ENCODE data around the gene SH3TC2.
A peak's percentile ranks its signal among the peaks of the same experiment; 100 is the strongest.
"Not testable (repeated sequence)": the region's sequence is repeated elsewhere in the genome, so short reads cannot be mapped to it uniquely, and the experiment has no call there.

Gene SH3TC2

DNA sequence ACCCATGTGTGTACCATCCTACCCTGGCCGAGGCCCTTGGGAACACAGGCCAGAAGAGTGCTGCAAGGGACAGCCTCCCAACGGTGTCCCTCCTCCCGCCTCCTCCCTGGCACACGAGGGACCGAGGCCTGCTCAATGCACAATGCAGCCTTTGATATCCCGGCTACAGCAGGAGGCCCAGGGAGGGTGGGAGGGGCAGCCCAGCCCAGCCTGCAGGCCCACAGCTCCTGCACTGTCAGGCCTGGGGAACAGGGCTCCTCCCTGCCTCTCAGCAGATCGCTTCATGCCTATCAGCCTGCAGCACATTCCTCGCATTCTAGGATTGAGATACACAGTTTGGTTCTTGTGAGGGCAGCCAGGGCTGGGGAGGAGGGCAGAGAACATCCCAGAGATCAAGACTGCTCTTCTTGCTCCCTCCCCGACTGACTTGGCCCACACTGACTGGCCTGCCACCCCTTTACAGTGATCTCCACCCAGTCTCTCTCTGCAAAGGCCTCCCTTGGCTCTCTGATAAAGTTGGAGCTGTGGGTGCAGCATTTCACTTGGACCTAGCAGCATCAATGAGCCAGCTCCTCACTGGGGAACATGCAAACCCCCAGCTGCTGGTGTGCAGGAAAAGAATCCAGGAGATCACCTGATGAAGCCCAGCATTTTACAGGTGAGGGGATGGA, at the start of gene SH3TC2:
Gene SH3TC2 (minus strand): TSS at position 46 of the 671 bp plus-strand sequence. CDS start 40 bp downstream, at position 6.
- peak; percentile 40 for DNase-seq (ENCODE audit: low spot score)

DNA sequence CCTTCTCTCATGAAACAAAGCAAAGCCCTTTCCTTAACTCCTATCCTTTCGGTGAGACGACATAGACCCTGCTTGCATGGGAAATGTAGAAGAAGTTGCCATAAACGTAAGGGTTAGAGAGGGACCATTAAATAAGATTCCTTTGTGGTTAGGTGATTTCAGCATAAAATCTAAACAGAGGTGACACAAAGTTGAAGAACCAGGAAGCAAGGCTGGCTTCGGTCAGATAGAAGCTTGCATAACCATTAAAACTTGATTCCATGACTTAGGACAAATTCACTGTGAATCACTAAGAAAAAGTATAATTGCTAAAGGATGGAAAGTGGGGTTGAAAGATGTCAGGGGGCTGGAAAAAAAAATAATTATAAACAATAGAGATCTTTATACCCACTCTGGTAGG, 47.5 kb upstream of the SH3TC2 start:
- no peak for DNase-seq (ENCODE audit: low spot score)

- DNase-seq (ENCODE audit: low spot score) = no peak
These were observed 45.9 kb upstream of the SH3TC2 start for GRCh38 chr5:149108651-149109280.

GRCh38 chr5:149100331-149100730, 37.5 kb upstream of the SH3TC2 start:
- DNase-seq (ENCODE audit: low spot score) = no peak

GRCh38 chr5:149099920-149100319, 37.1 kb upstream of the SH3TC2 start:
- DNase-seq (ENCODE audit: low spot score) = no peak

DNA sequence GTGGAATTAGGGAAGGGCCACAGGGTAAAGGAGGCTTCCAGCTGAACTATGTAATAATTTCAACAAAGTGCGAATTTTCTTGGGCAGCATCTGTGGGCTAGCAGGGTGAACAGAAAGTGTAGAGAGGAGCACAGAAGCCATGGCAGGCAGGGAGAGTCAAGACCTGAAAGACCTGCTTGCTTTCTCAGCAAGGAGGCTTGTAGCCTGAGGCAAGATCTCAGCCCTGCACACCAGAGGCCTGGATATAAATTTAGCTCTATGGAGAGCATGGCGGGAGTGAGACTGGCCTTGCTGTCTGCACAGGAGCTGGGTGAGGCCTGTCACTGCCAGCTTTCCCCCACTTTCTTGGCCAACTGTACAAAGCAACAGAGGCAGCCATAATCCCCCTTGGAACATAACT, 32.1 kb upstream of the SH3TC2 start:
- no peak for DNase-seq (ENCODE audit: low spot score)

- no peak for DNase-seq (ENCODE audit: low spot score)
These were observed 30.8 kb upstream of the SH3TC2 start for GRCh38 chr5:149093625-149094024.

DNA sequence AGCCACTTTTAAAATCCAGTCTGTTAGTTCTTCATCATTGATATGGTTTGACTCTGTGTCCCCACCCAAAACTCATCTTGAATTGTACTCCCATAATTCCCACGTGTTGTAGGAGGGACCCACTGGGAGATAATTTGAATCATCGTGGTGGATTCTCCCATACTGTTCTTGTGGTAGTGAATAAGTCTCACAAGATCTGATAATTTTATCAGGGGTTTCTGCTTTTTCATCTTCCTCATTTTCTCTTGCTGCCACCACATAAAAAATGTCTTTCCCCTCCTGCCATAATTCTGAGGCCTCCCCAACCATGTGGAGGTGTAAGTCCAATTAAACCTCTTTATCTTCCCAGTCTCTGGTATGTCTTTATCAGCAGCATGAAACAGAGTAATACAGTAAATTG, 26.9 kb upstream of the SH3TC2 start:
- no peak for DNase-seq (ENCODE audit: low spot score)

DNA sequence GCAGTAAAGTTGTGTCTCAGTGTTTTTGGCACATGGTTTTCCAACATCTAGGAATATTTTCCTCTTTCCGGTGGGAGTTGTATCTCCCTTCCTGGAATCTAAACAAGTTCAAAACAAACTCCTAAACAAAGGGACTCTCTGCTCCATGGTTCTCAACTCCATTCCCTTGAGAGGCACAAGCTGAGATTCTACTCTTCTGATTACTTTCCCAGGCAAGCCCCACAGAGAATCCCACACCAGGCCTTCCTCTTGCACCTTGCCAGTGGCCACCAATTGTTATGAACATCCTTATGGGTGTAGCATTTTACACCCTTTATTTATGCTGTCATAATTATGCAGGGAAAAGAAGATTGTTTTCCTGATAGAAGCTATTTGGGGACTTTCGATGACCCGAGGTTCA, 25.8 kb upstream of the SH3TC2 start:
- no peak for DNase-seq (ENCODE audit: low spot score)

DNA sequence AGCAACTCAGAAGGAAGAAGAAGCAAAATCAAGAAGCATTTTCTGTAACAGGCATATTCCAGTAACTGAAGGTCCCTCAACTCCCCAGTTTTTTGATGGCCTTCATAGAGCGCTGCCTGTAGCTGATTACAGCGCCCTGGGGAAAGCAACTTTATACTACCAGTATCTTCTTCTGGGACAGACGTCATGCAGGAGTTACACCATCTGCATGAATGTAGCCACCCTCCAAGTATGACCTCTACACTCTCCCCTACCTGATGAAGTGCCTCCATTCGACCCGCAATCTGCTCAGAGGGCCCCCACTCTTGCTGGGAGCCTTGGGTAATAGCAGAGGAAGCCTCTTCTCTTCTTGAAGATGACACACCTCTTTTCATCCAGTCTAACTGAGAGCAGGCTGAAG, 21.0 kb upstream of the SH3TC2 start:
- DNase-seq (ENCODE audit: low spot score) = no peak

GRCh38 chr5:149082271-149082670, 19.4 kb upstream of the SH3TC2 start:
- DNase-seq (ENCODE audit: low spot score) = no peak

- no peak for DNase-seq (ENCODE audit: low spot score)
These were observed 17.4 kb upstream of the SH3TC2 start for GRCh38 chr5:149080294-149080693.

DNA sequence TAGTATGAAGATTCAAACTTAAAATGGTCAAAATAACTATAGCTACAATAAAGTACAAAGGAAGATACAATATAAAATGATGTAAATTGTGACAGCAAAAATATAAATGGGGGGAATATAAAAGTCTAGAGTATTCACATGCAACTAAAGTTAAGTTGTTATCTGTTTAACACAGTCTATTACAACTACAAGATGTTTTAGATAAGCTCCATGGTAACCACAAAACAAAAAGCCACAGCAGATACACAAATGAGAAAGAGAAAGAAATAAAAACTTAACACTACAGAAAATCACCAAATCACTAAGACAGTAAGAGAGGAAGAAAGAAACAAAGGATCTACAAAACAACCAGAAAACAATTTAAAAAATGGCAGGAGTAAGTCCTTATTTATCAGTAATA, 17.0 kb upstream of the SH3TC2 start:
- DNase-seq (ENCODE audit: low spot score) = no peak

DNA sequence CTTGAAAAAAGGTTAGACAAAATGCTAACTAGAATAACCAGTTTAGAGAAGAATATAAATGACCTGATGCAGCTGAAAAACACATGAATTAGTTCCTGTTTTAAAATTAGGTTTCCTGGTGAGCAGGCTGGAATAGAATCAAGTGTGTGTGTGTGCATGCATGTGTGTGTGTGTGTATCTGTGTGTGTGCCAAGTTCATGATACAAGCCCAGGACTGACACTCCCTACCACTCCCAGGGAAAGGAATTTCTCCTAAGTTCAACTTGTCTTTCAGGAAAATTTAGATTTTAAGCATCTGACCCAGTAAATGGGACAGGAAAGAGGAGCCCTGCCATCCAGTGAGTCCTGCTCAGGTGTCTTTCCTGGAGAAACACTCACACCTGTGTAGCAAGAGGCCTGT, 11.2 kb upstream of the SH3TC2 start:
- DNase-seq (ENCODE audit: low spot score) = not testable (repeated sequence)

- DNase-seq (ENCODE audit: low spot score) = no peak
These were observed 10.4 kb upstream of the SH3TC2 start for GRCh38 chr5:149073213-149073612.

GRCh38 chr5:149072791-149073190, 9.9 kb upstream of the SH3TC2 start:
- no peak for DNase-seq (ENCODE audit: low spot score)

DNA sequence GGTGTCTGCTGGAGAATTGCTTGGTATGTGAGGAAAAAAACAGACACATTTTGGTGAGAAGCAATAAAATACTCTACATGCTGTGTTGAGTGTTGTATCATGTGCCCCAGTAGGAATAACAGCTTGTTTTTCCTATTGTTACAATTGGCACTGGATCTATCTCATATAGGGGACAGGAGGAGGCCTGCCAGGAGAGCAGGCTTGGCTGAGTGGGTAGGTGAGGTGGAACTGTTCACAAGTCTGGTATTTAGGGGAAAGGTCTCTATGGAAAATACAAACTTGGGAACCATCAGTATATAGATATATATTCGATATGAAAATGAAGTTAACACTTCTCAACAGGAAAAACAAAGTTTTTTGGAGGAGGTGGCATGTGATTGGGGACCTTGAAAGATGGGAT, 9.5 kb upstream of the SH3TC2 start:
- DNase-seq (ENCODE audit: low spot score) = no peak

DNA sequence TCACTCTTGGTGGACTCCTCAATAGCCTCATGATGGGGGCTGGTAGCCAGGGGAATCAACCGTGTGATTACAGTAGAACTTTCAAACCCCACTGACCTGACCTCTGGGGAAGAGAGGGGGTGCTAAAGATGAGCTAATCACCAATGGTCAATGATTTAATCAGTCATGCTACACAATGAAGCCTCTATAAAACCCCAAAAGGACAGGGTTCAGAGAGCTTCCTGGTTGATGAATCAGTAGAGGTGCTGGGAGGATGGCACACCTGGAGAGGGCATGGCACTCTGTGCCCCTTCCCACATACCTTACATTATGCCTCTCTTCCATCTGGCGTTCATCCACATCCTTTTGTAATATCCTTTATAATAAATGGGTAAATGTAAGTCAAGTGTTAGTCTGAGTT, 8.9 kb upstream of the SH3TC2 start:
- DNase-seq (ENCODE audit: low spot score) = no peak

DNA sequence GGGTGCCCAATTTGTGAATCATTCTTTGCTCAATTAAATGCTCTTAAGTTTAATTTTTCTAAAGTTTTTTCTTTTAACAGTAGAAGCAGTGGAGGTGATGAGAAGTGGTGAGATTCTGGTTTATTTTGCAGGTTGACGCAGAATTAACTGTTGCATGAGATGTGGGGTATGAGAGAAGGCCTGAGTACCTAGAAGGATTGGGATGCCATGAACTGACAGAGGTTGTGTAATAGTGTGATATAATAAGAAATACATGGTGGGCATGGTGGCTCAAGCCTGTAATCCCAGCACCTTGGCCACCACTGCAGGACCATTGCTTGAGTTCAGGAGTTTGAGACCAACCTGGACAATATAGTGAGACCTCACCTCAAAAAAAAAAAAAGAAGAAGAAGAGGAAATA, 8.4 kb upstream of the SH3TC2 start:
- DNase-seq (ENCODE audit: low spot score) = no peak

GRCh38 chr5:149069711-149070110, 6.8 kb upstream of the SH3TC2 start:
- no peak for DNase-seq (ENCODE audit: low spot score)

DNA sequence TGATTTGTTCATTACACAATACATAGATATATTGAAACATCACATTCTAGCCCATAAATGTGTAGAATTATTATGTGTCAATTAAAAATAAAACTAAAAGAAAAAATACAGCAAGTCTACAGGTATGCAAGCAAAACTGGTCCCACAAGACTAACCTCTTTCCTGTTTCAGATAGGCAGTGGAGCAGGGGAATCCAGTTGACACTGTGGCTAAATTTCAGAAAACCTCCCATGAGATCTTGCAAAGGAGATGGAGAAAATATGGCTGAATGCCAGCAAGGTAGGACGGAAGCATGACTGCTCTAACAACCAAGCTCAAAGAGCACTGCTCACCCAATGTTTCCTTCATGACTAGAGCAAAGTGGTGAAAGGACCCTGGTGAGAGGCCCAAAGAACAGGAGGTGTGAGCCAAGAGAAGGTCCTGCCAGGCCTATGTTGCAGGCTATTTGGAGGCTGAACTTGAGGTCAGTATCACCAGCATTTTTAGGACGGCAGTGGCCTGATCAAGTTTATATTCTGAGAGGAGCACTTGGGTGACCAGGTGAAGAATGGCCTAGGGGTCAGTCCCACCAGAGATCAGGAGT, 1.1 kb upstream of the SH3TC2 start:
- no peak for DNase-seq (ENCODE audit: low spot score)

DNA sequence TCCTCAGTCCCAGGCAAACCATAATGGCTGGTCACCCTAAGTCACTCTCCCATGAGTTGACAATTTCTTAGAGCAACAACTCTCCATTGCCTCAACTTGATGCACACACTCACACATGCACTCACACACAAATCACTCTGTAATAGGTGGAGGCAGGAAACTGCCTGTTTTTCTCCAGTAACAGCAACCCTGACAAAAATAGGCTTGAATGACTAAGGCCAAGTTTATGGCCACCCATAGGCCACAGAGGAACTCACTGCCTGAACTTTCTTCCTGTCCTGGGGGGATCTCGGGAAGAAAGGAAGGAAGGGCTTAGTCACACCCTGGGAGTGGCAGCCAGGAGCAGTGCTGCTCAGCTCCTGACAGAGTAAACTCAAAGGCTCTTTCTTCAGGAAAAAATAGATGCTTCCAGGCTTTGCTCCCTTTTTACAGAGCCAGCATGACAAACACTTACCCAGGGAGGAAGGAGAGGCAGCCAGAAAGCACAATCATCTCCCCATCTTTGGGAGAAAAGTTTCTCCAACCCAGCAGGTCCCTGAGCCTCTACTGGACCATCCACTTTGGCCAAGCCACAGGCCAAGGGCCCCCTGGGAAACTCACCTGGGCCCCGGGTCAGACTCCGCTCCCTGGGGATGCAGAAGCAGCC, 368 bp downstream of the SH3TC2 start:
- DNase-seq (ENCODE audit: low spot score) = no peak

DNA sequence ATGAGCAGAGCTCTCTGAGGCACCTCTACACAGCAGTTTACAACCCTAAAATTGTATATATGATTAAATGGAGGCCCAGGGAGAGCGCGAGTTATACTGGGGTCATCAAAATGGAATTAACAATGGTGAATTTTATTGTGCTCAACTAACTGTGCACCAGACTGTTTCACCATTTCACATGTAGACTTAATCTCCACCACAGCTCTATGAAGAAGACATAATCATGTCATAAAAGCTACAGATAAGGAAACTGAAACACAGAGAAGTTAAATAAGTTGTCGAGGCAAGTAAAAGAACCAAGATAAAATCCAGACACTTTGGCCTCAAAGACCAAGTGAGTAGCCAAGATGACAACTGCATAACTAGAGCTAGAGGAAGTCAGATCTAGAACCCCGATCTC, 1.5 kb downstream of the SH3TC2 start:
- no peak for DNase-seq (ENCODE audit: low spot score)

Data from HuH-7.5 (cell line).